Cerebellar cortex (tissue), 1 donor: ENCODE data around the gene SLC5A11.
"Not testable (repeated sequence)": the region's sequence is repeated elsewhere in the genome, so short reads cannot be mapped to it uniquely, and the experiment has no call there.

Experiments
- DNase-seq: peaks from one replicate; pipeline ENCODE4 v3.0.0-alpha.2; 2015; ENCODE audit warnings: low spot score

Gene SLC5A11

DNA sequence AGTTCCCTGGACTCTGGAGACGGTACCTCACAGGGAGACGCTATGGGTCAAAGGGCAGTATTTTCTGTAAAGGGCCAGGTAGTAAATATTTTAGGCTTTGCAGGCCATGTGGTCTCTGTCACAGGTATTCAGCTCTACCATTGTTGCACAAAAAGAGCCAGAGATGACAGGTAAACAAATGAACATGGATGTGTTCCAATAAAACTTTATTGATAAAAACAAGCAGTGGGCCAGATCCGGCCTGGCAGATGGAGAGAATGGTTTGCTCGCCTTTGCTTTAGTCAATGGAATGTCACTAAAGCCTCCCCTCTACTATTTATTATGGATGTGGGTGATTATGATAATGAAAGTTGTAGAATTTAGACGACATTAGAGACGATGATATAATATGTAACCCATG is 8.9 kb upstream of the SLC5A11 start:
- no peak for DNase-seq

- no peak for DNase-seq
Measured at GRCh38 chr16:24837969-24838368, 7.8 kb upstream of the SLC5A11 start.

DNA sequence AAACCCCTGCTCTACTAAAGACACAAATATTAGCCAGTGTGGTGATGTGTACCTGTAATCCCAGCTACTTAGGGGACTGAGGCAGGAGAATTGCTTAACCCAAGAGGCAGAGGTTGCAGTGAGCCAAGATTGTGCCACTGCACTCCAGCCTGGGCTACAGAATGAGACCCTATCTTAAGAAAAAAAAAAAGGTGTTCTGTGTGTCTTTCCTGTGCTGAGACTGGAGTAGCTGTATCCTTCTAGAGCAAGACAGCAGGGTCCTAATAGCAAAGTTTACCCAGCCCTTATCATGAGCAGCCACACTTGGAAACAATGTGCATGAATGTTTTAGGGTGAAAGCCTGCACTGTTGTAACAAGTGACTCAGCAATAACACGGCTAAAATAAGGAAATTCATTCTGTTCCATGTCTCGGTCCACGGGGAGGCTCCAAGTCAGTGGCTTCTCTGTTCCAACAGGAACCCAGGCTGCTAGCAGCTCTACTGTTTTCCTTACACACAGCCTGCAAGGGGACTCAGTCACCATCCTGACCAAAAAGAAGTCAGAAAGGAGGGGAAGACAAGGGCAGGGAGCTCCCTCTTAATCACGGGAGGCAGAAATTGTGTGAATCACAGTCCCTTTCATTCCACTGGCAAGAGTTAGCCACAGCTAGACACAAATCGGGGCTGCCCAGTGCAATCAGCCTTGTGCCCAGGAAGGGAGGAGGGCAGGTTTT is 7.1 kb upstream of the SLC5A11 start:
- DNase-seq: no peak

GRCh38 chr16:24839347-24839972 is 6.3 kb upstream of the SLC5A11 start:
- no peak for DNase-seq

- DNase-seq: no peak
Measured at GRCh38 chr16:24841291-24841690, 4.5 kb upstream of the SLC5A11 start.

DNA sequence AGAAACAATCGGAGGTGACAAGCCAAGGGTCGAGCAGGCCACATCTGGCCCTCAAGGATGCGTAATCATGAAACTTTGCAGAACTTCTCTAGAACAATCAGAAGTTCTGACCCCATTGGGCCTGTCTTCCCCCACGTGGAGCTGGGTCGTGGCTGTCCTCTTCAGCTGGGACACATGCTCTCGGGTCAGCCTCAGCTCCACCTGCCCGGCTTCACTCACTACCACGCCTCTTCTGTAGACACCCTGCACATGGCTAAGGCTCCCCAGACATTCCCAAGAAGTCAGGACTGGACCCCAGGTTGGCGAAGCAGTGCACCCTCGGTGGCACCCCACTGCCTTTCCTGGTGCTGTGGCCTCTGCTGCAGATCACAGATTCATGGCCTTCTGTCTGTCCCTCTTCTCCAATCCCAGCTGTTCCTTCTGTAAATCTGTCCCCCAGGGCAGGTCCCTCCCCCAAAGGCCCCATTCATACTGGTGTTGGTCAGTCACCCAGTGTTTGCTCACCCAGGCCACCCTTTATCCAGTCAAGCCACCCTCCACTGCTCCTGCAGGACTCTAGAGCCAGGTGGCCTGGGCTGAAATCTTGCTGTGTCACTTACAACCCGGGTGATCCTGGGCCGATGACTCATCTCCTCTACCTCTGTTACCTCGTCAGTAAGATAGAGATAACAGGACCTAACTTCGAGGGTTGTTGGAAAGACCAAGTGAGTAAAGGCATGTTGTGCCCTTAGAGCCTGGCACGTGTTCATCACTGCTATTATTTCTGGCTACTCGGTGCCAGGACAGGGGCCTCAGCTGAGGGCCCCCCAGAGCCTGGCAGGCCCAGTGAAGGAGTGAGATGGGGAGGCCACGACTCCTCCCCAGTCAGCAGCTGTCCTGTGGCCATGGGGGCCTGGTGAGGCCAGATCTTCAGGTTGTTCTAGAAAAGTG is 1.4 kb upstream of the SLC5A11 start:
- DNase-seq: no peak

DNA sequence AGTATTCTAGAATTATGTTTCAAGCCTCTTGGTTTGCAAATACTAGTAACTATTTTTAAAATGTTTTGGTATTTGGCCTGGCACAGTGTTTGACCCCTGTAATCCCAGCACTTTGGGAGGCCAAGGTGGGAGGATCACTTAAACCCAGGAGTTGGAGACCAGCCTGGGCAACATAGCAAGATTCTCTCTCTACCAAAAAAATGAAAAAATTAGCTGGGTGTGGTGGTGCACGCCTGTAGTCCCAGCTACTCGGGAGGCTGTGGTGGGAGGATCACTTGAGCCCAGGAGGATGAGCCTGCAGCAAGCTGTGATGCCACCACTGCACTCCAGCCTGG is 765 bp upstream of the SLC5A11 start:
- DNase-seq: not testable (repeated sequence)

- DNase-seq: no peak
Measured at GRCh38 chr16:24846548-24847357, 990 bp downstream of the SLC5A11 start.

DNA sequence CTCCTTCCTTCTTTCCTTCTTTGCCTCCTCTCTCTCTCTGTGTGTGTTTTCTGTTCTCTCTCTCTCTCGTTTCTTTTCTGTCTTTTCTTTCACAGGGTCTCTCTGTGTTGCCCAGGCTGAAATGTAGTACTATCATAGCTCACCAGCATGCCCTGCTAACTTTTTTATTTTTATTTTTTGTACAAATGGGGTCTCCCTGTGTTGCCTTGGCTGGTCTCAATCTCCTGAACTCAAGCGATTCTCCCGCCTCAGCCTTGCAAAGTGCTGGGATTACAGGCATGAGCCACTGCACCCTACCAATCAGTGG is 1.5 kb downstream of the SLC5A11 start:
- no peak for DNase-seq

- DNase-seq: no peak
Measured at GRCh38 chr16:24848065-24848464, 2.3 kb downstream of the SLC5A11 start.

- DNase-seq: no peak
Measured at GRCh38 chr16:24849641-24850040, 3.9 kb downstream of the SLC5A11 start.

GRCh38 chr16:24850289-24850938 is 4.7 kb downstream of the SLC5A11 start:
- DNase-seq: no peak

GRCh38 chr16:24851700-24852099 is 5.9 kb downstream of the SLC5A11 start:
- no peak for DNase-seq

DNA sequence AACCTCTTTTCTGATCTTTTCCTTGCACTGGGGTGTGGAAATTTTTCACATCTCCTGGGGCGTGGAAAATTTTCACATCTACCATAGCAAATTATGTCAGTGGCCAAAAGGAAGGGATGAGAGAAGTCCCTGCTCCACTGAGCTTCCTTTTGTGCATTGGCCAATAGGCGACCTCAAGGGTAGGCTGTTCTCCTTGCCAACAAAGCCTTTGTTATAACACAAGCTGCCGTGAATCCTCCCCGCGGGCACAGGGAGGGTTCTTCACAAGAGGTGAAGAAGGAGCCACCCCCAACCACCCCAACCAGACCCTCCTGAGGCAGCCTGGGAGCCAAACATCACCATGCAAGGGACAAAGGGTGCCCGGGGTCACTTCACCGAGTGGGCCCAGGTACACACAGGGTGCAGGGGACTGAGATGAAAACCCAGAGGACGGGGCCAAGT is 6.5 kb downstream of the SLC5A11 start:
- DNase-seq: no peak

- DNase-seq: no peak
Measured at GRCh38 chr16:24853169-24853824, 7.5 kb downstream of the SLC5A11 start.

- DNase-seq: peak; percentile 19
Measured at GRCh38 chr16:24853830-24854229, 8.1 kb downstream of the SLC5A11 start.

GRCh38 chr16:24854607-24855171 is 8.9 kb downstream of the SLC5A11 start:
- DNase-seq: no peak

- no peak for DNase-seq
Measured at GRCh38 chr16:24855678-24856077, 9.9 kb downstream of the SLC5A11 start.

GRCh38 chr16:24856871-24857270 is 11.1 kb downstream of the SLC5A11 start:
- not testable (repeated sequence) for DNase-seq

GRCh38 chr16:24858219-24859041 is 12.7 kb downstream of the SLC5A11 start:
- DNase-seq: peak; percentile 15
